CD4-positive, alpha-beta T cell treated with Interleukin-17A for 4 hours (primary cell): Measurements from ENCODE around the gene TAS1R1.

Source experiments
- DNase-seq: peaks from one replicate; pipeline ENCODE4 v3.0.0-alpha.2; 2020; ENCODE audit warnings: mixed read lengths

Gene TAS1R1

DNA sequence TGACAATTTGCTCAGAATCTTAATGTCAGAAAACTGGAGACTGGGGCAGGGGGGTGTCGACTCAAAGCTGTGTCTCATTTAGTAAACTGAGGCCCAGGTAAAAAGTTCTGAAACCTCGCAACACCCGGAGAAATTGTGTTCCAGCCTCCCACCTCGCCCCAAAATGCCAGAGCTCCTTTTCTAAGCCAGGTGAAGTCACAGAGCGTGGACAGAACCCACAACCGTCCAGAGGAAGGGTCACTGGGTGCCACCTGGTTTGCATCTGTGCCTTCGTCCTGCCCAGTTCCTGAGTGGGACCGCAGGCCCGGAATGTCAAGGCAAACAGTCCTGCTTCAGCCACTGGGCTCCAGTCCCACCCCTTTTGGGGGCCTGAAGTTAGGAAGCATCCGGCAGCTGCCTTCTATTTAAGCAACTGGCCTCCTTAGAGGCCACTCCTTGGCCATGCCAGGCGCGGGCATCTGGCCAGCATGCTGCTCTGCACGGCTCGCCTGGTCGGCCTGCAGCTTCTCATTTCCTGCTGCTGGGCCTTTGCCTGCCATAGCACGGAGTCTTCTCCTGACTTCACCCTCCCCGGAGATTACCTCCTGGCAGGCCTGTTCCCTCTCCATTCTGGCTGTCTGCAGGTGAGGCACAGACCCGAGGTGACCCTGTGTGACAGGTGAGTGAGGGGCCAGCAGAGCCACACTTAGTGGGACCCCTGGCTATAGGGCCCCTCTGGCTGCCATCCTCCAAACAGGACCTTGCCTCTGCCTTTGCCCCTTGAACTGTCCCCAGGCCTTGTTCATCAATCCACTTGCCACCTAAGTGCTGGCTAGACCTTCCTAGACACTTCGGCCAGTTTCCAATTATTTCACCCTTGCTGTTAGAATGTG, at the start of gene TAS1R1:
TSS of gene TAS1R1 (plus strand) at position 401 of the 872 bp plus-strand sequence. CDS start at position 468, 67 bp downstream.
- peak; percentile 6 for DNase-seq

DNA sequence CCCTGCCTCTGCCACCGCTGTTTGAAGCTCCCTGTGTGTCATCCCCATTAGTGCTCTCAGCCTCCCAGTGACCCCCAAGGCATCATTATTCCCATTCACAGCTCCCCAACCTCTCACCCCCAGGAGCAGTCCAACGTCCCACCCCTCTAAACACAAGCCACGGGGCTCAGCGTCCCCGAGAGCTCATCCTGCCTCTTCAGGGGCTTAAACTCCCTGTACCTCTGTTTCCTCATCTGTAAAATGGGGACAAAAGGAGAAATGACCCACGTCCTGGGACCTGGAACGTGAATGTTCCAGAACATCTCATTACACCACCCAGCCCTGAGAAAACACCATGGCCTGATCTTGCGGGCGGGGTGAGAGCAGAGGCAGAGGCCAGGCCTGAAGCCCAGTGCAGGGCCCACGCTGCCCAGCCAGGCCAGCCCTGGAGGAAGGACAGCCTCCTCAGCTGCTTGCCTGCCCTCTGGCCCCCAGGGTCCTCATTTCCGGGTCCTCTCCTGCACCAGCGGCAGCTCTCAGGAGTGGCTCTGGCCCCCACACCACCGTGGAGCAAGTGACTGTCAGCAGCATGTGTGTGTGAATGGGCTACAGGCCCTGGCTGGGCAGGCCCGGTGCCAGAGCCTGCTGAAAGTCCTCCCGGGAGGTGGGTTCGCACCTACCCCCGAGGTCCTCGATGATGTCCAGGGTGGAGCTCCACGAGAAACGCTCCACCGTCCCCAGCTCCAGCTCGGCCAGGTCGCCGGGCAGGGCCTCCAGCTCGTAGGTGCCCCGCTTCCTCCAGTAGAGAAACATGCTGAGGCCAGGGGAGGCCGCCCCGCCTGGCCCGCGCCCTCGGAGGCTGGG, 49.5 kb upstream of the TAS1R1 start:
- no peak for DNase-seq

DNA sequence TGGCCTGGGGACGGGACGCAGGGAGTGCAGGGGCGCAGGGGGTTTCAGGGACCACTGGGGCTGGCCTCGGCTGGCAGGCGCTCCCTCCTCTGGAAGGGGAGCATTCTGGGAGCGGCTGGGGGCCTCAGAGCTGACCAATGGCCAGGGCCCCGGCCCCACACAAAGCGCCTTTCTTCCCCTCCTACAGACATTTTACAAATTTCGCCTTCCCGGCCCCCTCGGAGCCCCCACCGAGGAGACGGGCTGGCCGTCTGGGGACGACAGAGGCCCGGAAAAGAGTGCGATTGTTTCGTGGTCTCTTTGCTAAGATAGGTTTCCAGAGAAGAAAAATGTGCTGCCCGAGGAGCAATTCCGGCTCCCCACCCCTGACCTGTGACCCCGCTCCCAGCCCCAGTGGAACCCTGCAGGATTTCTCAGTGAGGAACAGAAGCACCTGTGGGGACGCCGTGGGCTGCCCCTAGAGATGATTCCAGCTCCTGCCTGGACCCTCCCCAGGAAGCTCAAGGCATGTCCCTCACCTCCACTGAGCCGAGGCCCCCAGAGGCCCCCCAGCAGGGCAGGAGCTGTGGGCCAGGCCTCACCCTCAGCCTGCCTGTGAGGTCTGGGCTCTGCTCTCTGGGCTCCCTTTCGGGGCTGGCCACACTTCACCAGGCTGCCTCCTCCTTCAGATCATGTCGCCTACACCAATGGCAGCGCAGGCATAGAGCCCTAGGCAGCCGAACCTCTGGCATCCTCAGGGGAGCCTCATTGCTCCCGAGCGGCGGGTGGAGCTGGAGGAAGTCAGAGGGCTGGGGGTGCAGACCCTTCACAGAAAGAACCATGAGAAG, 48.7 kb upstream of the TAS1R1 start:
- DNase-seq: no peak

DNA sequence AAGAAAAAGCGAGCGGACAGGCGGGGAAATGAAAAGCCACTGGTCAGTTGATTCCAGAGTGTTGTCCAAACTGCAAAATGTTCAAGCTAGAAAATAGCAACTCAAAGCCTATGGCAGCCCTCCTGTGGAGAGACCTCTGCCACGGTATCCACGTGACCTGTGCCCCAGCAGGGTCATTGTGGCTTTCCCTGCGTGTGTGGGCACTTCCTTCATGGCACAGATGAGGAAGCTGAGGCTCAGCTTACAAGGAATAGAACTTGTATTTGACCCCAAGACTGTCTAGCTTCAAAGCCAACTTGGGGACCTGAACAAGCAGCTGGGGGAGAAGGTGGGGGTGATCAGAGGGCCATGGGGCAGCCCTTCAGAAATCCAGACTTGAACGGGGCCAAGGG, 48.1 kb upstream of the TAS1R1 start:
- DNase-seq: no peak

DNA sequence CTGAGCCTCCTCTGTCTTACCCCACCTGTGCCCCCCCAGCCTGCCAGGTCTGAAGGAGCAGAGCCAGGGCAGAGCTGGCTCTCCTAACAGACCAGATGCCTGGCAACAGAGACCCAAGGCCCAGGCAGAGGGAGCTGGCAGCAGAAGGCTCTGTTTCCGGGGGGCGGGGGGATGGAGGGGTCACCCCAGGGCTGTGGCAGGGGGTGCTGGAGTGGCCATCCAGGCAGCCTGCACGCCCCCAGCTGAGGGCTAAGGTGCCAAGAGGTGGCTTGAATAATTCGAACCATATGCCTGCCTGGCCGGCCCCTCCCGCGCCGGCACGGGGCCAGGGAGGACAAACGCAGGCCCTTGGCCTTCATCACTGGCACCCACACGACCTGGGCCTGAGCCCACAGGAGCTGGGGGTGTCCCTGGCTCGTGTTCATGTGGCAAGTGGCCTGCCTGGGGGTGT, 47.6 kb upstream of the TAS1R1 start:
- no peak for DNase-seq

DNA sequence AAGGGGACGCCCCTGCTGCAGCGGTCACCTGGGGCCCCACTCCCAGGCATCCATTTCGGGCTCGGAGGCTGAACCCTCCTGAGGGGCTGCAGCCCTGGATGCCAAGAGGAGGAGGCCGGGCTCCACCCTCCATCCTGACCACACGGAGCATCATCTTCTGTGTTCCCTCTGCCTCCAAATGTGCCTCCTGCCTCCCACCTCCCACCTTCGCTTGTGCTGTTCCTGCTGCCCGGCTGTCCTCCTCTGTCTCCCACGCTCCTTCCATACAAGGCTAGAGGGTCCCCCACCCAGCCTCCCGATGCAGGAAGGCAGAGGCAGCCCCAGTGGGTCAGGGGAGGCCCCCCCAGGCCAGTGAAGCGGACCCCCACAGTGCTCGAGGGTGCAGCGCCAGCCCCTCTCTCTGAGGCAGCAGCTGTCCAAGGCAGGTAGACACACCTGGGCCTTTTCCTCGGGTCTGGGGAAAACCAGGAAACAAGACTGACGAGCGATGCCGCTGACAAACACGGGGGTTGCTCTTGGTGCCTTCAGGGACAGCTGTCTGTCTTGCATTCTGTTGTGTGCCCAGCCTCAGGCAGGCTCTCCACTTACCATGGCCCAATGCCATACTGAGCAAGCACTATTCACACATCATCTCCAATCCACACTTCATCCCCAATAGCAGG, 46.8 kb upstream of the TAS1R1 start:
- no peak for DNase-seq

DNA sequence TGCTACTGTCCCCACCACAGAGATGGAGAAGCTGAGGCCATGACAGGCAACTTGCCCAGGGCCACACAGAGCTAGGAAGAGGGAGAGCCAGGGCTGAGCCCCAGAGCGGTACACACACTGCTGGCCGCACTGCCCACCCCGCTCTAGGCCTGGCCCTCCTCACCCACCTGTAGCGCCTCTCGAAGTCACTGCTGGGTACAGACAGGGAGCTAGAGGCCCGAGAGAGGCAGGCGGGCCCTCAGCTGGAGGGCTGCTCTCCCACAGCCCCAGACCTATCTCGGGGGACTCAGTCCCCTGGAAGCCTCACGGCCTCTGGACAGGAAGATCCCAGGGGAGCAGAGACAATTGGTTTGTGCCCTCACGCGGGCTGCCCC, 46.3 kb upstream of the TAS1R1 start:
- no peak for DNase-seq

DNA sequence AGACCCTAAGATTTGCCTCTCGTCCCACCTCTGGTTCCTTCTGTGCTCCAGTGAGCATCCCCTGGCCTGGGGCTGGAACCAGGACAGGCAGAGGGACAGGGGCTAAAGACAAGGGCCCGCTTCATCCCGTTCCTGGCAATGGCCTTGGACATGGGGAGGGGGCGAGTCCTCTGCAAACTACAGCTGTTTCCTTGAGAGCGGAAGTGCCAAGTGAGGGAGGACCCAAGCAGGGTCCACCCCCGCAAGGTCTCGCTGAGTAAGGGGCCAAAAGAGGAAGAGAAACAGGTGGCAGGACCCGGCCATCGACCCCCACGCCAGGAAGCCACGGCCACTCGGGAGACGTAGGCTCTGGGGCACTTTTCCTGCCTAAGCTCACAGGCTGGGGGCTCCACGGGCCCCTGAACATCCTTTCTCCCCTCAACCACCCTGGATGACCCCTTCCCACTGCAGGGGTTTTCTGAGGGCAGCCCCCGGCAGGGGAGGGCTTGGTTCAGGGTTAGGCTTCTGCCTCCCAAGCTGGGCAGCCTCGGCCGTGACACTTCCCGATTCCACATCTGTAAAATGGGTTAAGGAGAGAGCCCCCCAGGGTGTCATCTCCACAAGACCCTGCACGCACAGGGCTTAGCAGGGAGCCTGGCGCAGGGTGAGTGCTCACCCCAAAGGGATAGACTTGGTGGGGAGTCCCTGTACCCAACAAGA, 45.7 kb upstream of the TAS1R1 start:
- DNase-seq: no peak

DNA sequence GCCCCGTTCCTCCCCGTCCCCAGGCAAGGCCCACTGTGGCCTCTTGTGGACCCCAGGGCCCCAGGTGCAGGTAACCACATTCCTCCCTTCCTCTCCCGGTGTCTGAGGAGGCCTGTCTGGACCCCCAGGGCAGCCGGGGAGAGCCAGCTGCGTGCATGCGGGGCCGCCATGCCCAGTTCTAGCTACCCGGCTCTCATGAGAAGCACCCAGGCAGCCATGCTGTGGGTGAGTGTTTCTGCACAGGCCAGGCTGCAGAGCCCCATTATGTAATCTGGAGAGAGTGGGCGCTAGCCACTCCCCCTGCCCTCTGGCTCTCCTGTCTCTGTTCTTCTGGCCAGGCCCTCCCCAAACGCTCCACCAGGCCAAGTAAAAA, 45.2 kb upstream of the TAS1R1 start:
- DNase-seq: no peak

DNA sequence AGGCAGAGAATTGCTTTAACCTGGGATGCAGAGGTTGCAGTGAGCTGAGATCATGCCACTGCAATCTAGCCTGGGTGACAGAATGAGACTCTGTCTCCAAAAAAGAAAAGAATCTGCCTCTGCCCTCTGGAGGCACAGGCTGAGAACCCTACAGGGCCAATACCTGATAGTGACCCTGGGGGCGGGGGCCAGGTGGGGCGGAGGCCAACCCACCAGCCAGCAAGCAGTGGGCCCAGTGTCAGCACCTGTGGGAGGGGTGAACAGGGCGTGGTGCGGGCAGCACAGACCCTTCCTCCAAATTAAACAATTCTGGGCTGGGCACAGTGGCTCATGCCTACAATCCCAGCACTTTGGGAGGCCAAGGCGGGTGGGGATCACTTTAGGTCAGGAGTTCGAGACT, 44.6 kb upstream of the TAS1R1 start:
- DNase-seq: no peak

DNA sequence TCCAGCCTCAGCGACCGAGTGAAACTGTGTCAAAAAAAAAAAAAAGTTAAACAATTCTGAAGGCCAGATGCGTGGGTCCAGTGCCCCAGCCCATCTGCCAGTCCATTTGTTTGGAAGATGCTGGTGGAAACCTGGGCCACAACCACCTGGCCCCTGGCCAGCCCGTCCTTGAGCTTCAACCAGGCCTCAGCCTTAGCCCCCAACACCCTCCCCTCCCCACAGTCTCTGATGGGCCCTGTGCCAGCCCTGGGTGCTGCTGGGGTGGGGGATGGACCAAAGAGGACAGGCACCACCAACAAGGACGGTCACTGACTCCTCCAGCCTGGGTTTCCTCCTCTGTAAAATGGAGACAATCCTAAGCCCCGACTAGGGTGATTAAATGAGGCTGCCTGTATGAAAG, 44.1 kb upstream of the TAS1R1 start:
- DNase-seq: no peak

DNA sequence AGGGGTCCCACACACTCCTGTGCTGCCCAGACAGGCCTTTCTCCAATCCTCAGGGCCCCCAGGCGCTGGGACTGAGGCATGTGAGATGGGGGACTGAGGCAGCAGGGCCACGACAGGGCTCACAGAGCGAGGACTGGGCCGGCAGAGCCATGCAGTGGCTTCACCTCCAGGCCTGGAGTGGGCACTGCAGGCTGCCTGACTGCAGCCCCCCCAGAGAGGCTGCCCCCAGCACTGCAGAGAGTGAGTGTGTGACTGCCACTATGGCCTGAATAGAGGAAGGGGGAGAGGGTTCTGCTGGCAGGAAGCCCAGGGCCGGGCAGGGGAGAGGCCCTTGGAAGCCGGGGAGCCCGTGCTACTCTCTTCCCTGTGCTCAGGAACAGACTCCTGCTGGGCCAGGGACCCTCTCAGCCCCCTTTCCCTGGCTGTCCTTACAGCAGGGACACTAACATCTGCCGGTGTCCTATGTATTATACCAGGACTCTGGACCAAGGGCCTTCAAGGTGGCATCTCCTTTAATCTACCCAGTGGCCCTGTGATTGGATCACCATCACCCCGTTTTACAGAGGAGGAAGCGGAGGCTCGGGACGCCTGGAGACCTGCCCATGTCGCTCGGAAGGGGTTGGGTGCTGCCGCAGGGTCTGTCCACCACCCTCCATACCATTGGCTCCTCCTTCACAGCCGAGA, 43.4 kb upstream of the TAS1R1 start:
- DNase-seq: no peak

DNA sequence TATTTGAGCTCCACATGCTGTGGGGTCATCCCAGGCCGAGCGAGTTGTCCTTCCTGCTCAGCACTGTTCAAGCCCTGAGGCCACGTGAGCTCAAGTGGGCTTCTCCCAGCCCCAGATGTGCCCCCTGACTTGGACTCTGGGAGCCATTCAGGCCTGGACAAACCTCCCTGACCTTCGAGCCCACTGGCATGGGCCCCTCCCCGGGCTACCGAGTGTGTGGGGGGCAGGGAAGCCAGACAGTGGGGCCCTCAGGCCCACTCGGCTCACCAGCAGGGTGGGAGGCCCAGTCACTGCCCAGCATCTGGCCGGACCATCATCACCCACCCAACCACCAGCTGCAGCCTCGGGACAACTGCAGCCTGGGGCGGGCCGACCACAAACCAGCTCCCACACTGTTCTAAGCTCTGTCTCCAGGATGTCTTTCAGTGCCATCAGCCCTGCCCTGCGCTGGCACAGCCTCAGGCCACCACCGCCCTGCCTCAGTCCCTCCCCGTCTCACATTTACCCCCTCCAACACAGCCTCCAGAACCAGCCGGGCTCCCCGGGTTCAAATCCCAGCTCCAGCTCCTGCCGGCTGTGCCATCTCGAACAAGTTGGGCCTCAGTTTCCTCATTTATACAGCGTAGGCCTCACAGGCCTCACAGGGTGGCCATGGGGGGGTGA, 42.7 kb upstream of the TAS1R1 start:
- no peak for DNase-seq

DNA sequence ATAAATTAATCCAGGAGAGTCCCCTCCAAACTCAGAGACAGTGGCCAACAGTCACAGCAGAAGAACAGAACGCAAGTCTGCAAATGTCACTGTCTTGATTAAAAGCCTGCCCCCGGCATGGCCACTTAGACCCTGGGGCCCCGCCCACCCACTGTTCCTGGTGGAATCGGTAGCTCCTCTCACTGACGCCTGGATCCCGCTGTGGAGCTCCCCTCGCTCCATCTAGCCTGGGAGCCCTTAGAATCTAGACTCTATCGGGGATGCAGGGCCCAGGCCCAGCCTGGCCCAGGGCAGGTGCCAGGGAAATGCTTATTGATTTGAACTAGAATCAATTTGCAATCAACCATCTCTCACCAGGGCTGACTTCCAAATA, 42.2 kb upstream of the TAS1R1 start:
- no peak for DNase-seq

DNA sequence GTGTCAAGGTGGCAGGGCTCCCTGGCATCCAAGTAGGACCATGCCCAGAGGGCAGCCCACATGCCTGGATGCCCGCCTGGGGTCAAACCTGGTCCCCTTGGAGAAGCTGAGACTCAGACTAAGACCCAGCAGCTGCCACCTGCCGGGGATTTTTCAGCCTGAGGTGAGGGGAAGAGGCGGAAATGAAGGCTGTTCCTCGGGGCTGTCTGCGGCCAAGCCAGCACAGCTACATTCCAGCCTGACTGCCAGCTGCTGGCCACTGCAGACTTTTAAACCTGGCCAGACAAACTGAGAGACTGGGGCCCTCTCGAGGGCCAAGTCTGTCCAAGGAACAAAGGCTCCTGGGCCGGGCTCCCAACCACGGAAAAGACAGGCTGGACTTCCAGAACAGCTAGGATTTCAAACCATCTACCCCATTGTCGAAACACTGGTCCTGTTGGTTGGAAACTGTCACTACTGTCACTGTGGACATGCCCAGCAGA, 41.7 kb upstream of the TAS1R1 start:
- no peak for DNase-seq

DNA sequence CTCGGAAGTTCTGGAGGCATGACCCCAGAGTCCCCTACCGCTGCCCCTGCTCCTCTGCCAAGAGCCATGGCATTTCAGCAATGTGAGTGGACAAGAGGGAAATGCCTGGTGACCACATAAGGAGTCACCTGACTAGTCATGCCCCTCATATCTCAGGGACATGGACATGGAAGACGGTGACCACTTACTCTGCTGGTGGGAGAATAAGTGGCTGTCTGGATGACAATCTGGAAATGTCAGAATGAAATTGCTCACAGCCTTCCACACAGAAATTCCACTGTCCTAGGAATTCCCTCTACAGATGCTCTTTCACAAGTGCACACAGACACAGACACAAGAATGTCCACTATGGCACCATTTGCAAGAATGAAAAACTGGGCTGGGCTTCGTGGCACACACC, 39.3 kb upstream of the TAS1R1 start:
- DNase-seq: no peak

DNA sequence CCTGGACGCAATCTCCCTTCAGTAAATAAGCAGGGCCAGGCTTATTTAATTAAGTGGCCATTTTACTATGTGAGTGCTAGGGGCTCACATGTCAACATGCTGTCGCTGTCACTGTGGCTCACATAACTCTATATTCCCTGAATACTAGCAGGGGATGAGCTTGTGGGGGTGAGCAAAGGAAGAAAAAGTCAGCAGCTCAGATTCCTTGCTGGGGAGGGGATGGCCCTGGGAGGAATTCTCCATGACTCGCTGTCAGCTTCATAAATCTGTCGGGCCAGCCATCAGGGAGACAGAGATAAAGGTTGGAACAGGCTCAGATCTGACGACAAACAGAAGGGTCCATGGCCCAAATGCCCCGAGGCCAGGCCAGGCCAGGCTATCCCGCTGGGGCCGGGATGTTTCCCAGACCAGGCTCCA, 37.7 kb upstream of the TAS1R1 start:
- no peak for DNase-seq

DNA sequence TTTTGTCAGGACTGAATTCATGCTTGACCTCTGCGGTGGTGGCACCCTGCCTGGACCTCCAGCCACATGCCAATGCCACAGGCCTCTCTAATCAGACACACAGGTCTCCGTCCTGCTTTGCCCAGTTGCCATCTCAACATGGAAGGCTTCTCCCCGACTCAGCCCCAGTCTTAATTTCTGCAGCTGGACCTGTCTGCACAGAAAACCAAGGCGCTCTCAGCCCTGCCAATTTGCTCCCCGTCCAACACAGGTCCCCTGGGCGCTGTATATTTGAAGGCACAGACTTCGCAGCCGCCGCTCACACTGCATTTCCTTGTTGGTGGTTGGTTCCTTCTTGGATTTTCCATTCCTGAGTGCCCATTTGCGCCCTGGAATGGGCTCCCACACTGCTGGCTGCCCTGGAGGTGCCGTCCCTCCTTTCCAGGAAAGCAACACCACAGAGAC, 35.6 kb upstream of the TAS1R1 start:
- no peak for DNase-seq

DNA sequence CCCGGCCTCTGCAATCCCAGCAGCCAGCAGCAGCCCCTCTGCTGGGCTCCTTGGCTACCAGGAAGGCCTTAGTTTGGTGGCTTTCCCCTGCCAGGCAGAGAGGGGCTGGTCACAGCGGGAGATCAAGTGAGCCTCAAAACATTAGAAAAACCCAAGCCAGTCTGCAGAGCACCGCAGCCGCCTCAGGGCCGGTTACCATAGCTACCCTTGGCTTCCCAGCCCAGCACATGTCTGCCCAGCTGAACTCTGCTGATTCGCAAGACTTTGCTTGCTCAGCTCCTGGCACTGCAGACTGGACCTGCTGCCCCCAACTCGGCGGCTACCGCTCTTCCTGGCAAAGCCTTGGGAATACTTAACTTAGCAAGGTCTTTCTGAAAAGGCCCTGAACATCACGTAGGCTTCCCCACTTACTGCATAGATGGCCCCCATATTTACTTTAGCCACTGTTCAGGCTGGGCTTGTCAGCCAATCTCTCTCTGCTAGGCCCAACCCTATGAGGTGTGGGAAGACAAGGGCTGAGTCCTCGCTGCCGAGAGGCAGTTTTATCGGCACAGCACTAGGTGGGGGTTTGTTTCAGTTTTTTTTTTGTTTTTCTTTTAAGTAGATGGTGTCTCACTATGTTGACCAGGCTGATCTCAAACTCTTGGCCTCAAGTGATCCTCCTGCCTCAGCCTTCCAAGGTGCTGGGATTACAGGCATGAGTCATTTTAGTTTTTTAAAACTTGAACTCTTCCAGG, 35.0 kb upstream of the TAS1R1 start:
- DNase-seq: no peak

DNA sequence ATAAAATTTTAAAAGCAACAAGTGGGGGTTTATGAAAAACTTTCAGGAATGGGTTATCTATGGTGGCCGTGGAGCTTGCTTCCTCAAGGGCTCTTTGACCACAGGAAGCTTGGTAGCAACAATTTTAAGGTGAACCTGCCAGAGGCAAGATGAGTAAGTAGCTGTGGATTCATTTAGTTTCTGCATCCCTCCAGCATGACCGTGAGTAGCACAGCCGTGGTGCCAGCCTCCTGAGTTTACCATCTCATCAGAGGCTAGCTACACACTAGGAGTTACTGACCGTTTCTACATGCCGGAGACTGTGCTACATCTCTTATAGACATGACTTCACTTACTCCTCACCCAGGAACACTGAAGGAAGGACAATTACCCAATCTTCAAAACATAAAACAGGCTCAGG, 33.6 kb upstream of the TAS1R1 start:
- DNase-seq: no peak
